H4 (cell line): Measurements from ENCODE around the gene SLC9A9. TPM values are rescaled to one million over a fixed set of nuclear protein-coding genes. Genes with fewer than 3 reads are reported as not detected.

Source experiments
- DNase-seq: peaks from one replicate; pipeline ENCODE4 v3.0.0-alpha.2; 2015; ENCODE audit warnings: low spot score
- total RNA-seq: library from RNA; depleted of rRNA; stranded (reverse); fragments of >200 nt; shearing (Covaris generic); gene quantifications from 2 replicates; pipeline ENCODE4 v1.2.3, GENCODE V29; 2014

SLC9A9 gene
- total RNA-seq, 1 experiment from 2014 or later: 10.8 TPM

- no peak for DNase-seq
Observed at GRCh38 chr3:143247073-143247472, 601.2 kb downstream of the SLC9A9 start.

GRCh38 chr3:143245692-143246091 is 602.6 kb downstream of the SLC9A9 start:
- no peak for DNase-seq

GRCh38 chr3:143244516-143245063 is 603.7 kb downstream of the SLC9A9 start:
- no peak for DNase-seq

GRCh38 chr3:143243686-143244085 is 604.6 kb downstream of the SLC9A9 start:
- DNase-seq: no peak

- no peak for DNase-seq
Observed at GRCh38 chr3:143242691-143243090, 605.6 kb downstream of the SLC9A9 start.

GRCh38 chr3:143242101-143242500 is 606.2 kb downstream of the SLC9A9 start:
- DNase-seq: no peak

- DNase-seq: no peak
Observed at GRCh38 chr3:143241481-143241951, 606.8 kb downstream of the SLC9A9 start.

GRCh38 chr3:143240886-143241285 is 607.4 kb downstream of the SLC9A9 start:
- no peak for DNase-seq

GRCh38 chr3:143239031-143239430 is 609.2 kb downstream of the SLC9A9 start:
- DNase-seq: no peak

GRCh38 chr3:143237077-143237627 is 611.1 kb downstream of the SLC9A9 start:
- DNase-seq: no peak

- no peak for DNase-seq
Observed at GRCh38 chr3:143236226-143236964, 611.9 kb downstream of the SLC9A9 start.

- no peak for DNase-seq
Observed at GRCh38 chr3:143235614-143236204, 612.6 kb downstream of the SLC9A9 start.

- DNase-seq: no peak
Observed at GRCh38 chr3:143234526-143234925, 613.7 kb downstream of the SLC9A9 start.

GRCh38 chr3:143232981-143233380 is 615.3 kb downstream of the SLC9A9 start:
- no peak for DNase-seq

- DNase-seq: no peak
Observed at GRCh38 chr3:143228405-143228804, 619.9 kb downstream of the SLC9A9 start.

GRCh38 chr3:143226678-143227291 is 621.5 kb downstream of the SLC9A9 start:
- no peak for DNase-seq

GRCh38 chr3:143224716-143225115 is 623.6 kb downstream of the SLC9A9 start:
- DNase-seq: no peak

- DNase-seq: no peak
Observed at GRCh38 chr3:143222981-143223380, 625.3 kb downstream of the SLC9A9 start.

GRCh38 chr3:143222505-143222904 is 625.8 kb downstream of the SLC9A9 start:
- no peak for DNase-seq

- DNase-seq: no peak
Observed at GRCh38 chr3:143221446-143221845, 626.8 kb downstream of the SLC9A9 start.

- no peak for DNase-seq
Observed at GRCh38 chr3:143220741-143221140, 627.5 kb downstream of the SLC9A9 start.

- no peak for DNase-seq
Observed at GRCh38 chr3:143218166-143218835, 630.0 kb downstream of the SLC9A9 start.
